HG02678 (cell line): Measurements from ENCODE around the gene POLR2M.

Experiments
- ATAC-seq: cut with Tn5 transposase; IDR thresholded peaks from one replicate; pipeline ENCODE4 v1.9.1; 2021; ENCODE audit warnings: mild to moderate bottlenecking, moderate library complexity; ENCODE audit not compliant: unreplicated experiment

Gene POLR2M

GRCh38 chr15:57690341-57690966, 16.1 kb upstream of the POLR2M start:
- no peak for ATAC-seq

DNA sequence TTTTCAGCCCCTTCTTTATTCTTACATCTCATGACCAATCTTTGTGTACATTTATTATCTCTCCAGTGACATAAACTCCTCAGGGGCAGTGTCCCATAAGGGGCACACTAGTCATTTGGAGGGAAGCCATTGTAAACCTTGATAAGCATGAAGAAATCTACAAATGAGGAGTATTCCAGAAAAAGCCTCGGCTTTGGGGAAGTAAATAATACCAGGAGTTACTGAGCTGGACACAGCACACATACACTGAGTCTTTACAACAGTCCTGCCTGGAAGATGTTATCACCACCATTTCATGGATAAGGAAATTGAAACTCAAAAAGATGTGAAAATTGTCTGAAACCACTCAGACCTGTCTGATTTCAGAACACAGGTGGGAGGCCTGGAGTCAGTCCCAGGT, 15.4 kb upstream of the POLR2M start:
- ATAC-seq = no peak

- ATAC-seq = no peak
Measured at GRCh38 chr15:57692709-57693108, 13.8 kb upstream of the POLR2M start.

DNA sequence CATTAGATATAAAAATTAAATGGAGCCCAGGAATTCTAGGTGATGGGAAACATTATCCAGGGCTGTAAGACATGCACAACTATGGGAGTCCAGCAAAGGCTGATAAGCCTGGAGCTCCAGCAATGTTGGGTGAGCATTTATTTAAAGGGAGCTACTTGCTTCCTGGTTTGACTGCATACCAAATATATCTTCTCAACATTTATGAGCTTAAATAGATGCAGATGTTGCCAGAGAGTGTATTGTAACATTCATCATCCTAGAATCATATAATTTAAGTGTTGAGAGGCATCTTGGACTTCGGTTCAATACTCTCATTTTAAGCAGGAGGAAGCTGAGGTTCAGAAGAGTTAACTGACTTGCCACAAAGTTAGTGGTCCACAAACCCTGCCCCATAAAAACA, 12.2 kb upstream of the POLR2M start:
- no peak for ATAC-seq

- no peak for ATAC-seq
Measured at GRCh38 chr15:57696146-57696545, 10.4 kb upstream of the POLR2M start.

- ATAC-seq = no peak
Measured at GRCh38 chr15:57697588-57697987, 8.9 kb upstream of the POLR2M start.

- no peak for ATAC-seq
Measured at GRCh38 chr15:57698243-57698642, 8.3 kb upstream of the POLR2M start.

DNA sequence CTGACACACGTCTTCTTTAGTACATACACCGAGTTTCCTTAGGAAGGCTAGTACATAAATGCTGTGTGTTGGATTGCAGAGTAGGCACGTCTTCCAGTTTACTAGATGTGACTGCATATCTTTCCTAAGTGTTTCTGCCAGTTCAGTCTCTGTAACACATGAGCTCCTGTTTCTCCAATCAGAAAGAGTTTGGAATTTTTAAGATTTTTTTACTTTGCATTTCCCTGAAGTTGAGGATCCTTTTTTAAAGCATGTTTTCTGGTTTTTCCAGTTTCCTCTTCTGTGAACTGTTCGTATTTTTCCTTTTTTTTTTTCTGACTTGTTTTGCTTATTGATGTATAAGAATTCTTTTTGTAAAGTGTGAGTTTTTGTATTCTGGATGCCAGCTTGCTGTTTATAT, 7.5 kb upstream of the POLR2M start:
- ATAC-seq = no peak

- no peak for ATAC-seq
Measured at GRCh38 chr15:57703387-57703786, 3.1 kb upstream of the POLR2M start.

DNA sequence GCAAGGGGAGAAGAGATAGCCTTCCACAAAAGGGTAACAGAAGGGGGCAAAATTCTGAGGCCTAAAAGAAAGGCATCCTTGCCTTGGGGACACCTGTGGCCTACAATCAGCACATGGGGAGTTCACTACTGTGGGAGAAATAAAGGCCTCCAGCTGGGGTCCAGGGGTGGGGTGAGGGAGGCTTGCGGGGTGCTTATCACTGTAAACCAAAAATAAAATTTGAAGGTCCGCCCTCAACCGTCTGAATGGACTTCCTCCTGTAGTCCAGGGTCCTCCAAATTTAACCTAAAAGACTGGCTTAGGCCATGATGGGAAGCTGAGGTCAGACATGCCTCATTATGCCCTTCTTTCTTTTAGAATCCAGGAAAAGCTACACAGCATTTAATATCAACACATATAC, 2.1 kb upstream of the POLR2M start:
- ATAC-seq = no peak

DNA sequence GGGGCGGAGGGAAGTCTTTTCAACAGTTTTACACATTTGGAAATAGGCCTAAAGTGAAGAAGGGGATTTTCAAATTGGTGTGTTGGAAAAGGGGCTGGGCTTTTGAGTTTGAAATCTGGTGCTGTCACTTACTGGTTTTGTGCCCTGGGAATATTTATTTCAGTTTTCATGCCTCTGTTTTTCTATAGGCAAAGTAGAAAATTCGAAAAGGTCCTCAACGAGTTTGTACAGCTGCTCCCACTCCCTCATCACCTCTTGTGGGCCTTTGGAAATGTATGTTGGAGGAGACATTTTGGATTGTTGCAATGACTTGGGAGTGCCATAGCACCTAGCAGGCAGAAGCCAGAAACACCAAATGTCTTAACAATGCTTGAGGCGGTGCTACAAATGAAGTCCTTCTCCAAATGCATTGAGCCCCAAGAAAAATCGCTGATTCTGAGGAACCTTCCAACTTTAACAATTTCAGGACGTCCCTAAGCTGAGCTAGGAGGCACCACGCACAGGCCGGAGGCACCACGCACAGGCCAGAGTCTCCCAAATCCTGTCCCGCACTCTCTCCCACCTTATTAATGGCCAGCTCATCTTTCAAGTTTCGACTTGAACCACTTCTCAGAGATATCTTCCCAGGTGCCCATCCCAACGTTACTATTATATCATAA, 639 bp upstream of the POLR2M start:
- no peak for ATAC-seq

DNA sequence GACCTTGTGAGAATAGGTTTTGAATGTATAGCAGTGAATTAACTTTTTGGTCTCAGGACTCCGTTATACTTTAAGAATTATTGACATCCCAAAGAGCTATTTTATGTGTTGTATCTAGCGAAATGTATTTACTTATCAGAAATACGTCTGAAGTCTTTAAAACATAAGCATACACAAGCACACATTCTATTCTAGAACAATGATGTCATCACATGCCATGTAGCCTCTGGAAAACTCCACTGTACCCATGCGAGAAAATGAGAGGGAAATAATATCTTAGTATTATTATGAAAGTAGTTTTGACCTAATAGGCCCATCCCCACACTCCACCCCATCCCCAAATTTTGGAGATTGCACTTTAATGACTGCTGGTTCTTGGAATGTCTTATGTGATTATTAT, 1.5 kb downstream of the POLR2M start:
- no peak for ATAC-seq

- no peak for ATAC-seq
Measured at GRCh38 chr15:57718309-57718708, 11.8 kb downstream of the POLR2M start.

DNA sequence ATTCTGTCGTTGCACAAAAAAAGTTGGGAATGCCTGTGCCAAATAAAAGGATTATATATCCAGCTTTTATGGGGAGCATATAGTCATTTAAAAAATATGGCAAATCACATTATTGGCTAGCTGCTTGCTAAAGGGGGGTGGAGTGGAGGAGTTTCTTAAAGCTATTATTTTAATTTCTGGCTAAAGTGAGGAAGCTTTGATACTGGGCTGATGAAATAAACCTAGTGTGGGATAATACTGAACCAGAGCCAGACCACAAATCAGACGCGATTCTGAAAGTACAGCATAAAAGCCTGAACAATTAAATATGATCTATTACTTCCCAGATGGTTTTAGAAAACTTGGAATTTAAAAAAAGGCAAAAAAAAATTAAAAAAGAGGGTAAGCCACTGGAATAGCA, 14.4 kb downstream of the POLR2M start:
- no peak for ATAC-seq

DNA sequence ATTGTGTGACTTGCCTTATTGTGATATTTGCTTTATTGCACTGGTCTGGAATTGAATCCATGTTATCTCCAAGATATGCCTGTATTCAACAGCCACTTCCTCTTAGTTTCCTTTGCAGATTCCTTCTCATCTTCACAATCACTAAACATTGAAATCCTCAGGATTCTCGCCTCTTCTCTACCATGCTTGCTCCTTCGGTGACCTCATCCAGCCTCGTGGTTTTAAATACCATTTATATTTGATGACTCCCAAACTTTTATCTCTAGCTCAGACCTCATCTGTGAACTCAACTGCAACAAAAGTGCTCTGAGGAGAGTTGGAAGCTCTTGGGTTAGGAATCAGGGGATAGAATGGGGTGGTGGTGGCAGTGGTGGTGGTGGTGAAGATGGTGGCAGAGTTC, 19.9 kb downstream of the POLR2M start:
- no peak for ATAC-seq

GRCh38 chr15:57727031-57727430, 20.5 kb downstream of the POLR2M start:
- ATAC-seq = no peak

GRCh38 chr15:57728436-57728835, 21.9 kb downstream of the POLR2M start:
- no peak for ATAC-seq

DNA sequence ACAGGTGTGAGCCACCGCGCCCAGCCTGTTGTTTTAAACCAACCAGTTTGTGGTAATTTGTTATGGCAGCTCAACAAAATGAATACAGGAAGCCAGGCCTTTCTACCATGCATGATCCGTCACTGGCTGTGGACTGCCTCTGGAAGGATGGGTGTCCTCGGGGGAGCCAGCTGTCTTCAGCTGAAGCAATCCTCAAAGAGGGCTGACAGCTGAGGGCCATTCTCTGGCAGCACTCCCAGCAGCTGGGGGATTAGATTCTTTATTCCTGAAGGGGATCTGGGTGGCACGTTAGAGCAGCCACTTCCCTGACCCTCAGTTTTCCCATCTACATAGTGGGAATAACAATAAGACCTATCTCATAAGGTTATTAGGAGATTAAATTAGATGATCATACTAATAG, 24.4 kb downstream of the POLR2M start:
- ATAC-seq = no peak

- no peak for ATAC-seq
Measured at GRCh38 chr15:57731530-57732103, 25.1 kb downstream of the POLR2M start.

- no peak for ATAC-seq
Measured at GRCh38 chr15:57732526-57733331, 26.2 kb downstream of the POLR2M start.

- no peak for ATAC-seq
Measured at GRCh38 chr15:57734860-57735259, 28.3 kb downstream of the POLR2M start.

DNA sequence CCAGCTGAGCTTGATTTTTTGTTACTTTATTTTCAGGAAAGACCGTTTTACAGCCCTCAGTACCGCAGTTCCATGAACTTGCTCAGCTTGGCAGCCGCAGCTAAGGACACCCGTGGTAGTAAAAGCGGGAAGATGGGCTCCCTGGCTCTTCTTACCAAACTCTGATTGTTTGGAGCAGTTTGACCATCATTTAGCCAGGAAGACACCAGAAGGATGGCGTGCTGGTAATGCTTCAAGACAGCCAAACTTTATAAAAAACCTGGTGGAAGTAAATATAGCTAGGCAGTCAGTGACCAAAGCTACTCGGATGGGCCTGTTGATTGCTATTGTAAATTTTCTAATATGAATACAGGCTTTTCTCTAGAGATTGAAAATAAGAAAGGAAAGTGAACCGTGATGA, 28.9 kb downstream of the POLR2M start:
- no peak for ATAC-seq
